Glutamatergic neuron (in vitro differentiated cells): Measurements from ENCODE around the gene MKNK2. TPM values are rescaled to one million over a fixed set of nuclear protein-coding genes. Genes with fewer than 3 reads are reported as not detected.

Source experiments
- DNase-seq: peaks from one replicate; pipeline ENCODE4 v3.0.0; 2022
- H3K27ac Mint-ChIP-seq: one replicate; pipeline ENCODE4 v1.8.0; 2020; ENCODE audit warnings: mild to moderate bottlenecking, mixed read lengths, inconsistent platforms; ENCODE audit not compliant: unreplicated experiment
- H3K27me3 Mint-ChIP-seq: one replicate; pipeline ENCODE4 v1.8.0; 2020; ENCODE audit warnings: mild to moderate bottlenecking, moderate library complexity, mixed read lengths, inconsistent platforms; ENCODE audit not compliant: unreplicated experiment
- H3K36me3 Mint-ChIP-seq: one replicate; pipeline ENCODE4 v1.8.0; 2020; ENCODE audit warnings: mild to moderate bottlenecking, mixed read lengths, inconsistent platforms; ENCODE audit not compliant: unreplicated experiment
- H3K4me1 Mint-ChIP-seq: one replicate; pipeline ENCODE4 v1.8.0; 2020; ENCODE audit warnings: mild to moderate bottlenecking, low read depth, mixed read lengths, inconsistent platforms; ENCODE audit not compliant: unreplicated experiment
- H3K4me3 Mint-ChIP-seq: one replicate; pipeline ENCODE4 v1.8.0; 2020; ENCODE audit warnings: mild to moderate bottlenecking, mixed read lengths, inconsistent platforms; ENCODE audit not compliant: unreplicated experiment
- H3K9me3 Mint-ChIP-seq: one replicate; pipeline ENCODE4 v1.8.0; 2020; ENCODE audit warnings: mild to moderate bottlenecking, moderate library complexity, mixed read lengths, inconsistent platforms; ENCODE audit not compliant: unreplicated experiment
- total RNA-seq: library from RNA; stranded (reverse); fragmentation: NEBNext Ultra II Directional; extraction: Animal tissue kit (Norgen Biotek cat#: 25700); gene quantifications from one replicate; pipeline ENCODE4 v1.2.1, GENCODE V29; 2021; ENCODE audit not compliant: unreplicated experiment
- TF ChIP-seq, protein P1 (sequence below): fragments of 200-600 bp; sonication (generic); IDR thresholded peaks from one replicate; pipeline ENCODE4 v1.5.0; 2021; ENCODE audit not compliant: partially characterized antibody, unreplicated experiment

The MKNK2 gene
- total RNA-seq, 1 donor from 2014 or later = 149 TPM

DNA sequence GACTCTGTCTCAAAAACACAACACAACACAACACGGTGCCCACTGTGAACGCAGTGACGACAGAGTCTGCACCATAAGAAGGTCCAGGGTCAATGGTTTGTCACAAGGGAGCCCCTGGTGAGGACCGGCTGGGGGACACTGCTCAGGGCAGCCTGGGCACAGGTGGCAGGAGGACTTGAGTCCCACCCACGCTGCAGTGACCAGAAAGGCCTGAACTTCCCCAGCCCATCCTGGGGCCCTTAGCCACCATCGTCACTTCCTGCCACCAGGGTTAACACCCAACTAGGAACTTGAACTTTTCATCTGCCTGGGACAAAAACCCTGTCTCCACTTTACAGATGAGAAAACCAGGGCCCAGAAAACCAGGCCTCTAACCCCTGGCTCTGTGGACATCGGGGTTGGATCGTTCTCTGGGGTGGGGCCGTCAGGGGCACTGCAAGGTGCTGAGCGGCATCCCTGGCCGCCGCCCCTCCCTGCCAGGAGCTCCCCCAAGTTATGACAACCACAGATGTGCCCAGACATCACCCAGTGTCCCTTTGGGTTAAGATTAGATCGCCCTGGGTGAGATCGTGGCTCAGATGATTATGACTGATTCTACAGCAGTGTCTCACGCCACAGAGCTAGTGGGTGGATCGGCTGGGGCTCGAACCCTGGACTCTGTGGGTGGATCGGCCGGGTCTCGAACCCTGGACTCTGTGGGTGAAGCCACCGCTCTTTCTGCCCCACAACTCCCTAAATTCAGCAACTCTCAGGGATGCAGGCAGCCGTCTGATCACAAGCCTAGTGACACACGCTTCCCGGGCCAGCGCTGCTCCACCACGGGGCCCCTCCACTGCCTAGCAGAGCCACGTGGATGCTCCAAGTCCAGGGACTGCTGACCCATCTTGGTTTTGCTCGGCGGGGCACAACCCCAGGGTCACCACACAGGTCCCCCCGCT is 31.1 kb upstream of the MKNK2 start:
- Mint-ChIP-seq H3K27ac (no peak overlapping the region), H3K27me3 (peaks cover 2% of the 10 kb centered on the region), H3K4me1 (no peaks in the 10 kb centered on the region), H3K9me3 (peaks cover 2% of the 10 kb centered on the region), H3K36me3 (no peaks in the 10 kb centered on the region), H3K4me3 (no peak overlapping the region)
- TF ChIP-seq, protein P1, sequence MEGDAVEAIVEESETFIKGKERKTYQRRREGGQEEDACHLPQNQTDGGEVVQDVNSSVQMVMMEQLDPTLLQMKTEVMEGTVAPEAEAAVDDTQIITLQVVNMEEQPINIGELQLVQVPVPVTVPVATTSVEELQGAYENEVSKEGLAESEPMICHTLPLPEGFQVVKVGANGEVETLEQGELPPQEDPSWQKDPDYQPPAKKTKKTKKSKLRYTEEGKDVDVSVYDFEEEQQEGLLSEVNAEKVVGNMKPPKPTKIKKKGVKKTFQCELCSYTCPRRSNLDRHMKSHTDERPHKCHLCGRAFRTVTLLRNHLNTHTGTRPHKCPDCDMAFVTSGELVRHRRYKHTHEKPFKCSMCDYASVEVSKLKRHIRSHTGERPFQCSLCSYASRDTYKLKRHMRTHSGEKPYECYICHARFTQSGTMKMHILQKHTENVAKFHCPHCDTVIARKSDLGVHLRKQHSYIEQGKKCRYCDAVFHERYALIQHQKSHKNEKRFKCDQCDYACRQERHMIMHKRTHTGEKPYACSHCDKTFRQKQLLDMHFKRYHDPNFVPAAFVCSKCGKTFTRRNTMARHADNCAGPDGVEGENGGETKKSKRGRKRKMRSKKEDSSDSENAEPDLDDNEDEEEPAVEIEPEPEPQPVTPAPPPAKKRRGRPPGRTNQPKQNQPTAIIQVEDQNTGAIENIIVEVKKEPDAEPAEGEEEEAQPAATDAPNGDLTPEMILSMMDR = no peak
- DNase-seq = no peak

DNA sequence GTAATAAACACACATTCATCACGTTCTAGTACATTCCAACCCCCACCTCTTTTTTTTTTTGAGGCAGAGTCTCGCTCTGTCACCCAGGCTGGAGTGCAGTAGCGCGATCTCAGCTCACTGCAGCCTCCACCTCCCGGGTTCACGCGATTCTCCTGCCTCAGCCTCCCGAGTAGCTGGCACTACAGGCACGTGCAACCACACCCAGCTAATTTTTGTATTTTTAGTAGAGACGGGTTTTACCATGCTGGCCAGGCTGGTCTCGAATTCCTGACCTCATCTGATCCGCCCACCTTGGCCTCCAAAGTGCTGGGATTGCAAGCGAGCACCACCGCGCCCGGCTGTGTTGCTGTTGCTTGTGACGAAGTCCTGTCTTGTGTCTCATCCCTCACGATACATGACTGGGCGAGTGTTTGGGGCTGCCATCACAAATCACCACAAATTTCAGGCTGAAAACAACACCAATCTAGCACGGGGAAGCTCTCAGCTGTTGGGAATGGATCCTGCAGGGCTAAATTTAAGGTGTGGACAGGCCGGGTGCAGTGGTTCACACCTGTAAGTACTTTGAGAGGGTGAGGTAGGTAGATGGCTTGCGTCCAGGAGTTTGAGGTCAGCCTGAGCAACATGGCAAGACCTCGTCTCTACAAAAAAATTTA is 29.4 kb upstream of the MKNK2 start:
- TF ChIP-seq, protein P1 = no peak
- H3K27me3 Mint-ChIP-seq = no peaks in the 10 kb centered on the region
- no peaks in the 10 kb centered on the region for H3K36me3 Mint-ChIP-seq
- no peak overlapping the region for H3K4me3 Mint-ChIP-seq
- H3K4me1 Mint-ChIP-seq = no peaks in the 10 kb centered on the region
- peaks cover 2% of the 10 kb centered on the region for H3K9me3 Mint-ChIP-seq
- no peak overlapping the region for H3K27ac Mint-ChIP-seq
- DNase-seq = no peak

- TF ChIP-seq, protein P1 = no peak
- H3K27ac Mint-ChIP-seq = no peak overlapping the region
- H3K36me3 Mint-ChIP-seq = no peaks in the 10 kb centered on the region
- H3K27me3 Mint-ChIP-seq = no peaks in the 10 kb centered on the region
- no peak for DNase-seq
- no peaks in the 10 kb centered on the region for H3K4me1 Mint-ChIP-seq
- no peak overlapping the region for H3K4me3 Mint-ChIP-seq
- peaks cover 2% of the 10 kb centered on the region for H3K9me3 Mint-ChIP-seq
Measured at GRCh38 chr19:2079865-2080301, 28.8 kb upstream of the MKNK2 start.

GRCh38 chr19:2079076-2079864 is 28.2 kb upstream of the MKNK2 start:
- H3K27ac Mint-ChIP-seq = no peak overlapping the region
- no peaks in the 10 kb centered on the region for H3K36me3 Mint-ChIP-seq
- no peaks in the 10 kb centered on the region for H3K4me1 Mint-ChIP-seq
- TF ChIP-seq, protein P1 = no peak
- H3K9me3 Mint-ChIP-seq = peaks cover 2% of the 10 kb centered on the region
- no peak for DNase-seq
- no peak overlapping the region for H3K4me3 Mint-ChIP-seq
- H3K27me3 Mint-ChIP-seq = no peaks in the 10 kb centered on the region
